HG03095 (cell line): Measurements from ENCODE around the gene REPS2.

Source experiments
- ATAC-seq: cut with Tn5 transposase; IDR thresholded peaks from one replicate; pipeline ENCODE4 v1.9.1; 2021; ENCODE audit warnings: moderate library complexity; ENCODE audit not compliant: unreplicated experiment

Gene REPS2

DNA sequence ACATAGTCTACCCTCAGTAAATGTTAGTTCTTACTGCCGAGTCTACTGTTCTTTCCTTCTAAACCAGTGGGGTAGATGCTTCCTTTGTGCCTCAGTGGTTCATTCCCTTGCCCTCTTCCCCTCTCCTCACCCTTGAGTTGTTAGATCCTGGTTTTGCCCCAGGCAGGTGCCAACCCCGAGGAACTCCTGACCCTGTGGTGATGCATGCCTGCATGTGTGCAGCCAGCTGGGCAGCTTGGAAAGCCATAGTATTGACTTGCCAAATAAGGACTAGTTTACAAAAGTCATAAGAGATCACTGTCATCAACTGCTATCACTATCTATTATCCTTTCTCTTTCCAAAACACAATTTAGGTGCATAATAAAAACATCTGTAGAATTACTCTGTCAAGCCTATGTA lies 50.9 kb downstream of the REPS2 start:
- no peak for ATAC-seq

DNA sequence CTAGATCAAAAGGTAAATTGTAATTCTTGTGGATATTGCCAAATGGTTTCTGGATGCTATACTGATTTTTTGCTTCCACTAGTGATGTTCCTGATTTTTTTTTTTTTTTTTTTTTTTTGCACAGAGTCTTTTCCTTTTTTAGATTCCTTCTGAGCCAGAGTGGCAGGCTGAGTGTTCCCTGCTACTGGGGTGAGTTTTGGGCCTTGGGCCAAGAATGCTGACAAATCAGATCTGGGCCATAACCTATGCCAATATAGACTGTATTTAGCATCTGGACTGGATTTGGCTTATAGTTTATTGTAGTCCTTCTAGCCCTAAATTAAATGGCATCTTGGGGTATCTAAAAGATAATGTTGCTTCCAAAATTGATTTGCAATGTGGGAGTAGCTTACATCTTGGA lies 52.8 kb downstream of the REPS2 start:
- no peak for ATAC-seq

DNA sequence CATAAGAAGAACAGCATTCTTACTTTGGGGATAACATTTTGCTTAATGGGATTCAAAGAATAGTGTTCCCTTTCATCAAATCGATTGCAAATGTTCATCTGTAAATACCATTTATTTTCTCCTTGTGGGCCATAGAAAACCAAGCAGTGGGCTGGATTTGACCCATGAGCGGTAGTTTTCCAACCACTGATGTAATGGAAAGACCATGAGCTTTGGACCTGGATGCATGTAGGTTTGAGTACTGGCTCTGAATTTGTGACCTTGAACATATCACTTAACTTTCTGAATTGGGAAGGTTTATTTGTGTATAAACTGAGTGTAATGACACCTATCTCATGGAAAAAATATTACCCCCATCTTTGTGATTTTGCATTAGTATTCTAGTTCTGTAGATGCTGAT lies 54.3 kb downstream of the REPS2 start:
- no peak for ATAC-seq

DNA sequence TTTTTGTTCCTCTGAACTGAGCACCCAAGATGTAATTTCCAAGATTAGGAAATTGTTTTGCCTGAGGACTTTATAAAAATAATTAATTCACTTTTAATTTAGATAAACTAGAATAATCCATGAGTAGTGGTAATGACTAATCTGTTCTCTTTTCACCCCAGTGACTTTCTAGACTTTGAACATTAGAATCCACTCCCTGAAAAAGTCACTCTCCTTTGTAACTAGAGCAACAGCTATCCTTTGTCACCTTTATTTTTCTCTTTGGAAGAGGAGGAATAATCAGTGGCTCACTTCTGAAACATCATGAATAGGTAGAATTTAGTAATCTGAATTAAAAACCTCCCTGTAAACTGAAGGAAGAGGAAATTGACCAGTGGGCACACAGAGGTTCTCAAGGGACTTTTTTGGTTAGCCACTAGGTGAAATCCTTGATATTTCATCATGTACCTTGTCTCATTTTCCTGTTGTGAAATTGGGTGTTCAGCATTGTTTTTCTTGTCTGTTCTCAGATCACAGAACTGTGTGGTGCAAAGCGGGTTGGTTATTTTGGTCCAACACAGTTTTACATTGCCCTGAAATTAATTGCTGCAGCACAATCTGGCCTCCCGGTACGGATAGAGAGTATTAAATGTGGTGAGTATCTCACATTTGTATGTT lies 59.4 kb downstream of the REPS2 start:
- ATAC-seq, result no peak

DNA sequence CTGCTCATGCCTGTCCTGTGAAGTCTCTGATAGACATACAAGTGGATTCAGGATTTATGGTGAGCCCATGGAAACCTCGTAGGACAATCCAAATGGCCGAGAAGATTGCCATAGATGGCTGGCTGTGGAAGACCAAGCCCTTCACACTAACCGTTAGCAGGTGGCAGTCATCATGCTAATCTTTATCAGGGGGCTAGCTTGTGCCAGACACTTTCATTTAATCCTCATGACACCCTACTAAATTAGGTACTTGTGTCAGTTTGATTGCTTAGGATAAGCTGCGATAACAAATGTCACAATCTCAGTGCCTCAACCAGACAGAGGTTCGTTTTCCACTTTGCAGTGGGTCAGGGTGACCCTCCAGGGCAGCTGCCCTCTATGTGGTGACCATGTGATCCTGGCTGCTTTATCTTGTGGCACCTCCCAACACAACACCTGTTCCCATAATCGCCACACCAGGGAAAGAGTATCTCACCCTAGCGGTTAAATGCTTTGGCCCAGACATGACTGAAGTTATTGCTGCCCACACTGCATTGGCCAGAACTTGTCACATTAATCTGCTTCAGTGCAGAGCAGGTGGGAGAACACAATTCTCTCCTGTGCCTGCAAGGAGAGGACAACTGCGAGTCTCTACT lies 60.8 kb downstream of the REPS2 start:
- no peak for ATAC-seq

DNA sequence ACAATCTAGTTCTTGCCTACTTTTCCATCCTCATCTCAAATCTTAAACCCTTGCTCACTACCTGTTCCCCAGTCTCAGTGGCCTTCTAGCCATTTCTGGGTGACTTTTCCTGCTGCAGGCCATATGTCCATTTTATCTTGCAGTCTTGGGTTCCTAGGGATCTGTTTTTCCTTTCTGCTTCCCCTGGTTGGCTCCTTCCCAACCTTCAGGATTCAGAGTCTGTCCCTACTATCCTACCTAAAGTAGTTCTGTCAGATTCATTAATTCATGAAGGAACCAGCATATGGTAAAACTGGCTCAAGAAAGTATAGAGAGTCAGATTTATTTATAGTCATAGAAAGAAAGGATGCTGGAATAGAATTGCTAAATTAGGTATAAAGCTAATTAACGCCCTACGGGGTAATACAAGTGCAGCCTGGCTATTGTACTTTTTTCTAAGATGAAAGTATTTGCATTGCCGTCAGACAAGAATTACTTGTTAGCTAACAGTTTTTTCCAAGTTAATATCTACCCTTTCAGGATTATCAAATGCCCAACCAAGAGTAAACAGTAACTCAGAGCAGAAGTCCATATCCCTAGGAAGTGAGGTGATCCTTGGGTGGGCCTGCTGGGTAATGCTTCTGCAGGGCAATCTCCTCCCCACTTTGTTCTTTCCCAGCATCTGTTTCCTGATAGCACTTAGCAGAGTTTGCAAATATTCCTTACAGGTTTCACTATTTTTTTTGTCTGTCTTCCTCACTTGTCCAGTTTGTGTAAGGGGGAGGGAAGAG lies 63.6 kb downstream of the REPS2 start:
- no peak for ATAC-seq

DNA sequence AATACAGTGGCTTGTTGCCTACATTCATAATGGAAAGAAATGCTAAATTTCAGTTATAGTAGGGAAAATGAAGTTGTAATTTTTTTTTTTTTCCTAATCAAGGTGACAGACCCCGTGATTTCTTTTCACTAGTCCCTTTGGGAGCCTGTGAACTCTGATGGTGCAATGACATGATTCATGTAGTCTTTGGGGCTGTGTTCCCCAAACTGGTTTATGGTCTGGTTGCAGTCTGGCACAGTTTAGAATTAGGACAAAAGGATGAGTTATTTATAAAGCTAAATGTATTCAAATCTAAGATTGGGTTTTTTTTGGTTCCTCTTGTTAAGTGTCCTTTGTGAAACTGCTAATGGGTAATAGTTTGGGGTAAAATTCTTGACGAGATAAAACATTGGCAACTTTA lies 66.0 kb downstream of the REPS2 start:
- ATAC-seq, result no peak

DNA sequence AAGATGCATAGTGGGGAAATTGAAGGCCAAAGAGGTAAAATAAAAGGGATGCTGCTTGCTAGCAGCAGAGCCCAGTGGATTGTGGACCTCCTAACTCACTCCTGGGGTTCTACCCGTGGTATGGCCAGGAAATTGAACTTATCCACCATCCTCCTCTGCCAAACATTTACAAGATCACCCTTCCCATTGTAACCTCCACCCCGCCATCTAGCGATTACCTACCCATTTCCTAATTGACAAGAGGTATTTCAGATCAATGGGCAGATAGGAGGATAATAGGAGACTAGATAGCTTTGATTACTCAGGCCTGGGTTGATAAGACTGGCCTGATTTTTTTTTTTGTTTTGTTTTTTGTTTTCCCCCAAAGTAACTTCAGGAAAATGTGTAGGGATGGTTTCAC lies 67.8 kb downstream of the REPS2 start:
- ATAC-seq, result no peak

DNA sequence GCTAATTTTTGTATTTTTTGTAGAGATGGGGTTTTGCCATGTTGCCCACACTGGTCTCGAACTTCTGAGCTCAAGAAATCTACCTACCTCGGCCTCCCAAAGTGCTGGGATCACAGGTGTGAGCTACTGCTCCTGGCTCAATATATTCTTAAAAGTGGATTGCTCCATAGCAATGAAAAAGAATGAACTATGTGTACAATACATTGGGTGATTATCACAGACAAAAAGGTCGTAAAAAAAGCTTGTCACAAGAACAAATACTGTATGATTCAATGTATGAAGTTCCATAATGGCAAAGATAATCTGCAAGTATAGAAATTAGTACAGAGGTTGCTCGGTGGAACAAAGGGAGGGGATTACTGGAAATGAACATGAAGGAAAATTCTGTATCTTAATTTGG lies 70.7 kb downstream of the REPS2 start:
- no peak for ATAC-seq

DNA sequence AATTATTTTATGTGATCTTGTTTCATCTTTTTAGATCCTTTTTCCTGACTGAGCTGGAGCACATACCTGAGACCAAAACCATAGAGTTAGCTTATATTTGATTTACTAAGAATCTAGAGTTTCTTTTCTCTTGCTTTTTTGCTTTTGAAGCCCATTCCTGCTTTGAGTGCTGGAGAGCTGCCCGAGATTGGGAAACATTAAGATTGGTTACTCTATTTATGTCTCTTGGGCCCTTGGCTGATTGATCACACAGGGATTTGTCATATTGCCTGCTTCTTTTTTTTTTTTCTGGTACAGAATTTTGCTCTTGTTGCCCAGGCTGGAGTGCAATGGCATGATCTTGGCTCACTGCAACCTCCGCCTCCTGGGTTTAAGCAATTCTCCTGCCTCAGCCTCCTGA lies 73.9 kb downstream of the REPS2 start:
- ATAC-seq, result no peak

DNA sequence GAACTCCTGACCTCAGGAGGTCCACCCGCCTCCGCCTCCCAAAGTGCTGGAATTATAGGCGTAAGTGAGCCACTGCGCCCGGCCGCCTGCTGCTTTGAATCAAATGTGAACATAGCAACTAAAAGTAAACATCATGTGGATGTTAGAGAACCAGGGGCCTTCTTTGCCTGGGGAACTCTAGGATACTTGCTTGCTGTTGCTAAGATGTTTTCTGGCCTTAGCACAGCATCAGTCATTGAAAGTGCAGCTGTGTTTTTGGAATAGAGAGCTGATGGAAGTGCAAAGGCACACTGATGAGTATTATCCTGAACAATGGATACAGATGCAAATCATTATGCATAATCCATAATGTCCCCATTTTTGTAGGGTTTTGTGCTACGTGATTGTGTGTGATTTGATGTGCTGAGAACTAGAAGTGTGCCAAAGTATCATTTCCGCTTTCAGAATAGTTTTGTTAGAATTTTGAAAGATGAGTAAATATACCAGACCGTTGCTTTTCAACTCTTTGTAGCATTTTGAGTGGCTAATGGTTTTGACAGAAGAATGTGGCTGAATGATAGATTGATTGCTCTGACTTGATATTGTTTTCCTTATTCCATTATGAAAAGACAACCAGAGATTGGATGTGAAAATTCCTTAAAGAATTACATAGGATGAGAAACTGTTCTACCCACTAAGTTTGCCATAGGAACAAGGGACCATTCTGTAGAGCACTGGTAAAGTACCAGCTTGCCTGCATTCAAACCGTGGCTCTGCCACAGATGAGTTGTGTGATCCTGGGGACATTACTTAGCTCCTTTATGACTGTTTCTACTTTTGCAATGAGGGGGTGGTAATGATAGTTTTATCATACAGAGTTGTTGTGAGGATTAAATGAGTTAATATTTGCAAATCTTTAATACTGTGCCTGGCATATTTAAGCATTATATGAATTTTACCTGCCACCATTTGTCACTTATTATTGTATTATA lies 74.7 kb downstream of the REPS2 start:
- ATAC-seq, result no peak

DNA sequence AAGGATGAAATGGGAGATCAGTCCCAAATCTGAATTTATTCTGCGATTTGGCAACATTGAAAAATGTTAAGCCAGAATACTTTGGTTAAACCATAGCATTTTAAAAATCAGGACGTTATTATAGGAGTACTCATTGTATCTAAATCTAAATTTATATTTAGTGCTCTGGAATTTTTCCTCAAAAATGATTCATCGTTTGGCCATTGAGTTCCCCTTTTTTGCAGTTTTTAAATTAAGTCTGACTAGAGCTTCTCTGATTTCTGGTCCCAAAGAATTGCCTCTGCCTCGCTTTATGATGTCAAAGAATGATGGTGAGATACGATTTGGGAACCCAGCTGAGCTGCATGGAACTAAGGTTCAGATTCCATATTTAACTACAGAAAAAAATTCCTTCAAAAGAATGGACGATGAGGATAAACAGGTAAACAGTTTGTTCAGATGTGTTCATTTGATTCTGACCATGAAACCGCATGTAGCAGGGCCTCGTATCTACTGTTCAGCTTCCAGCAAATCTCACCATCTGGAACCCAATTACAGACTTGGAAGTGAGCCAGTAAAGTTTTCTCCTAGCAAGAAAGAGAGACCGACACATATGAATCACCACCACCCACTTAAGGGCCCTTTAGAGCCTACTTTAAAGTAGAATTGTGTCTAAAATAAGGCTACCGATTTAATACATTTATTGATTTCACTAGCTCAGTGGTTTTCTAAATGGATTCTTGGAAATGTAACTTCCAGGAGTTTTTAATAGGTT lies 75.6 kb downstream of the REPS2 start:
- ATAC-seq, result no peak

DNA sequence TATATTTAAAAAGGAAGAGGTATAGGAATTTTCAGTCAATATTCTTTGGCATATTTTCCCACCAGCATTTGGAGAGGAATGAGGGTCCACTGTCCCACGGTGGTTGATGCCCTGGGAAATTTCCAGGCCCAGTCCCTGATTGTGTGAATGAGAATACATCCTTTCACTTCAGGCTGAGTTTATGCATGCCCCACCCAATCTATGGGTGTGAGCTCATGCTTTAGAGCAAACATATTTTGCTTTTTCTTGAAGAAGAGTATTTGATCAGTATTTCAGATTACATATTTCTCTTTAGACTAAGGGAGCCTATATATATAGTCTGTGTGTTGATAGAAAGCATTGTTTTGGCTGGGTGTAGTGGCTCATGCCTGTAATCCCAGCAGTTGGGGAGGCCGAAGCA lies 77.2 kb downstream of the REPS2 start:
- no peak for ATAC-seq

DNA sequence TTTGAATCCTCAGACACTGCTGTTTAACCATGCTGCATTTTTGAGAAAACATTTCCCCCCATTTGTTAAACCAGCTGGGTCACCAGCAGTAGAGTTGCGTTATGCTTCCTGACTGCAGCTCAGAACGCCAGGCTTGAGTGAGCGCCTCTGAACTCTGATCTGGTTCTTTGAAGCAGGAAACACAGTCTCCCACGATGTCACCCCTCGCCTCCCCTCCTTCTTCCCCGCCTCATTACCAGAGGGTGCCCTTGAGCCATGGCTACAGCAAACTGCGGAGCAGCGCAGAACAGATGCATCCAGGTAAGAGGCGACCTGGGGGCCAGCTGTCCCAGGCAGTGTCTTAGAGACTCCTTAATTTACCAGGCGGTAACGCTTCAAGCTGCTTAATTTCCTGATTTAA lies 78.4 kb downstream of the REPS2 start:
- no peak for ATAC-seq

DNA sequence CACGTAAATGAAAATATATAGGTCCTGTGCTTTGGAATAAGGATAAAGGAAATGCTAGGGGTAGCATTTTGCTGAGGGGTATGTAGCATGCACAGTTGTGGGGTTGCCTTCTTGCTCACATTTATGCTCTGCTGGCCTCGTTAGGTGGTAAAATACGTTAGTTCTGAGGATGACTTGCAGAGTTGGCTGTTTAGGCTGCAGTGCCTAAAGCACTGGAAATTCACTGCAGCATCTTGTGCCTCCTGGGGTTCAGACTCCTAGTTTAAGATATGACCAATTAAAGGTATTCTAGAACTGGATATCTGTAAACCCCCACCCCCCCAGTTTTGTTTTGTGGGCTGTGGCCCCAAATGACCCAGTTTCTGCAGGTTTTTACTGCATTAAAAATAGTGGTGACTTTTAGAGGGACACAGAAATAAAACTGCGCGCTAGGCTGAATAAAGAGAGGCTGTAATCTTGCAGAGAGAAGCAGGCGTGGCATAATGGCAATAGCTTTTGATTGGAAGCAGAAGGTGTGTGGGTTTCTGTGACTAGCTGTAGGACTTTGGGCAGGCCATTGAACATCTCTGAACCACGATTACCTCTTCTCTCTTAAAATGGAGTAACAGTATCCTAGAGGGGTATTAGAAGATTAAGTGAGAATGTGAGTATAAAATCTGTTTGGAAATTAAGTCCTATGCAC lies 79.3 kb downstream of the REPS2 start:
- no peak for ATAC-seq

DNA sequence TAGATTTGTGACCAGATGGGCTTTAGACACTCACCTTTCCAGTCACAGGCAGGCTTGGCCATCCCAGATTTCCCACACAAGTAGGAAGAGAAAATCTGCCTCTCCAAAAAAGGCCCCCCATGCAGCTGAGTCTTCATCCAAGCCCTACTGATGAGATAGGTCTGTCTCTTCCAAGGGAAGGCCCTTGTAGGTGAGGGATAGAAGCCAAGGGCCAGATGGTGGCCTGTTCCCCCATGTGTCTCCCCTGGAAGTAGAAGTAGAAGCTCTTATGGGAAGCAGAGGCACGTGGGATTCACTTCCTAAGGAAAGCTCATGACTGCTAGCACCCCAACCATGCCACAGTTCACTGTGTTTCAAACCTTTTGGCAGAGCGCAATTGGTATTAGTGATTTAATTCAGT lies 81.5 kb downstream of the REPS2 start:
- ATAC-seq, result no peak

DNA sequence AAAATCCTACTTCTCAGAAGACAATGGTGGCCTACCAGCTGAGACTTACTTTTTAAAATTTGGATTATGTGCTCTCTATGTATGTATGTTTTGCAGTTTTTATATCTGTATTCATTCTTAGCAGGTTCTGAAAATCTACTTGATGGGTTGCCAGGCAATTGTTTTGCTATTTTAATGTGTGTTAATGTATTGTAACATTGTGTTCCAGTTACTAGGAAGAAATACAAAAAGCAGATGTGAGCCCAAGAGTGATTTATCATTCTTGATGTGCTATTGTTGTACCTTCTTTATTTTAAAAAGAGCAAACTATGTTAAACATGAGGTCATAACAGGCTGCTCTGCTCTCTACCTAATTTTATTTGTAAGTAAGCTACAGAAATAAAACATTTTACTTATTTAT lies 81.9 kb downstream of the REPS2 start:
- no peak for ATAC-seq

DNA sequence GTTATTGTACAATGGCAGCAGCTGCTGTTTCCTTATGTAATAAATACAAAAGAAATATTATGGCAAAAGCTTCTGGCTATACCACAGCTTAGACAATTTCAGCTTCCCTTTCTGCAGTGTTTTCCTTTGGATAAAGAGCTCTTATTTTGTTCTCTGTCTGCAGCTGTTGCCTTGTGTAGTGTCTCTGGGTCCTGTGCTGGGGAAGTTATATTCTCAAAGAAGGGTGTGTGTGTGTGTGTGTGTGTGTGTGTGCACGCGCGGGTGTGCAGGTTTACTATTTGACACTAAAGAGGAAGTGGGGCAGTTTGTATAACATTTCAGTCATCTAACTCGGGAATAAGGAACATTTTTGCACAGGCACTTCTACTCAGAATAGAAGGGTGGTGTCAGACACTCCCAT lies 83.6 kb downstream of the REPS2 start:
- ATAC-seq, result no peak

DNA sequence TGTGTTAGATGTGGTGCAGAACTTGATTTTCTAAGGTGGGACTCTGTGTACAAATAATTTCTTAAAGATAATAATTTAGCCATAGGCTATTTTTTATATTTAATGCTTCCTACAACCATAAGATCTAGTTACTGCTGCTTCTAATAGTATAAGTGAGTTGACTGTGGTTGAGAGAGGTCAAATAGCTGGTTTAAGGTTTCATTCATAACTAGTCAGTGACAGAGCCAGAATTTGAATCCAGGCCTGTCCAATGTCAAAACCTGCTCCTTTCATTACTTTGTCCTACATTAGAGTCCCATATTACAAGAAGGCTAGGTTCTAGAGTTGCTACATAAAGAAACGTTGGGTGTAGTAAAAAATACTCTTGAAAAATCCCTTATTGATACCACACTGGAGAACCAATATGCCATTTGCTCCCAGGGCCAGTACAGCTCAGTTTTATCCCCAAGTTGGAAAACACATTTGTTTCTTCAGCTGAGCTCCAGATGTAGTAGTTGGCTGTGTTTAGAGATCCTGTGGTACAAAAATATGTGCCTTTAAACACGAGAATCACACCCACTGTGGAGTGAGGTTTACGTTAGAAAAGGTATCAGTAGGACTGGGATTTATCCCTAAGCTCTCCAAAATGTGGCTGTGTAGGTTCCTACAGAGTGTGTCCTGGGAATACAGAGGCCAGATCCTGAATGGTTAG lies 84.3 kb downstream of the REPS2 start:
- no peak for ATAC-seq
